DND-41 (cell line): Measurements from ENCODE around the gene IQSEC1.

Source experiments
- EZH2 ChIP-seq: IDR thresholded peaks from 3 replicates; pipeline ENCODE4 v1.6.1; 2012; ENCODE audit warnings: borderline replicate concordance, low read depth, mild to moderate bottlenecking, moderate library complexity, low read length, inconsistent platforms; ENCODE audit not compliant: severe bottlenecking
- TF ChIP-seq, protein P1 (sequence below): IDR thresholded peaks from 2 replicates; pipeline ENCODE4 v1.5.1; 2012; ENCODE audit warnings: borderline replicate concordance, low read length, moderate library complexity, mild to moderate bottlenecking; ENCODE audit not compliant: poor library complexity, severe bottlenecking; ENCODE audit errors: extremely low read depth

DNA sequence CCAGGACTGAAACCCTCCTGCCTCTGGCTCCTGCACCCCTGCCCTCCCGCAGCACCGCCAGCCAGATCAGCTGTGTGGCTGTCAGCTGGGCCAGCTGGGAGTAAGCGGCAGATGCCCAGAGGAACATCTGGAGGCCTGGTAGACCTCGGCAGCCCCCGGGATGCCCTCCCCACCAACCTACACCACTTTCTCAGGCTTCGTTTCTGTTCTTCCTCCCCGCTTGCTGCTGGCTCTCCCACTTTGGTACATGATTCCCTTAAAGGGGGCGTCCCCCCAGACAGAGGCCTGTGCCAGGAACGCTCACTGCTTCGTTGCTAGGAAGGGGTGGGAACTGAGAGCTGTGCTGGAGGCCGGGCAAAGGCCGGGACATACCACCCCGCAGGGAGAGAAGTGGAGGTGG is 140.5 kb downstream of the IQSEC1 start:
- TF ChIP-seq, protein P1, sequence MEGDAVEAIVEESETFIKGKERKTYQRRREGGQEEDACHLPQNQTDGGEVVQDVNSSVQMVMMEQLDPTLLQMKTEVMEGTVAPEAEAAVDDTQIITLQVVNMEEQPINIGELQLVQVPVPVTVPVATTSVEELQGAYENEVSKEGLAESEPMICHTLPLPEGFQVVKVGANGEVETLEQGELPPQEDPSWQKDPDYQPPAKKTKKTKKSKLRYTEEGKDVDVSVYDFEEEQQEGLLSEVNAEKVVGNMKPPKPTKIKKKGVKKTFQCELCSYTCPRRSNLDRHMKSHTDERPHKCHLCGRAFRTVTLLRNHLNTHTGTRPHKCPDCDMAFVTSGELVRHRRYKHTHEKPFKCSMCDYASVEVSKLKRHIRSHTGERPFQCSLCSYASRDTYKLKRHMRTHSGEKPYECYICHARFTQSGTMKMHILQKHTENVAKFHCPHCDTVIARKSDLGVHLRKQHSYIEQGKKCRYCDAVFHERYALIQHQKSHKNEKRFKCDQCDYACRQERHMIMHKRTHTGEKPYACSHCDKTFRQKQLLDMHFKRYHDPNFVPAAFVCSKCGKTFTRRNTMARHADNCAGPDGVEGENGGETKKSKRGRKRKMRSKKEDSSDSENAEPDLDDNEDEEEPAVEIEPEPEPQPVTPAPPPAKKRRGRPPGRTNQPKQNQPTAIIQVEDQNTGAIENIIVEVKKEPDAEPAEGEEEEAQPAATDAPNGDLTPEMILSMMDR: no peak
- TF ChIP-seq EZH2: no peak
